ENCODE results near the gene ANKFN1.

GRCh38 chr17:56489980-56490379 is 336.7 kb downstream of the ANKFN1 start:
- TF ChIP-seq CTCF (IDR thresholded peaks at IDR 0.05) (no peak), POLR2A (IDR thresholded peaks at IDR 0.05) (no peak)
